Right renal cortex interstitium (tissue), 3 donors: ENCODE measurements around the gene TPX2. TPM values are rescaled to one million over a fixed set of nuclear protein-coding genes. Genes with fewer than 3 reads are reported as not detected.

Experiments used
- DNase-seq, 3 donors: peaks; one replicate each; pipeline ENCODE4 v3.0.0-alpha.2; 2013; ENCODE audit warnings: low read depth in 3 of 3, low spot score in 2 of 3
- polyA plus RNA-seq, 3 donors: library from polyadenylated mRNA; unstranded; fragments of 120-200 nt; gene quantifications; one replicate each; pipeline ENCODE4 v1.2.1, GENCODE V29; 2013; ENCODE audit not compliant: insufficient read length in 3 of 3

TPX2 gene
- polyA plus RNA-seq, 3 donors = 48.5 to 53.8 (median 51.6) TPM

DNA sequence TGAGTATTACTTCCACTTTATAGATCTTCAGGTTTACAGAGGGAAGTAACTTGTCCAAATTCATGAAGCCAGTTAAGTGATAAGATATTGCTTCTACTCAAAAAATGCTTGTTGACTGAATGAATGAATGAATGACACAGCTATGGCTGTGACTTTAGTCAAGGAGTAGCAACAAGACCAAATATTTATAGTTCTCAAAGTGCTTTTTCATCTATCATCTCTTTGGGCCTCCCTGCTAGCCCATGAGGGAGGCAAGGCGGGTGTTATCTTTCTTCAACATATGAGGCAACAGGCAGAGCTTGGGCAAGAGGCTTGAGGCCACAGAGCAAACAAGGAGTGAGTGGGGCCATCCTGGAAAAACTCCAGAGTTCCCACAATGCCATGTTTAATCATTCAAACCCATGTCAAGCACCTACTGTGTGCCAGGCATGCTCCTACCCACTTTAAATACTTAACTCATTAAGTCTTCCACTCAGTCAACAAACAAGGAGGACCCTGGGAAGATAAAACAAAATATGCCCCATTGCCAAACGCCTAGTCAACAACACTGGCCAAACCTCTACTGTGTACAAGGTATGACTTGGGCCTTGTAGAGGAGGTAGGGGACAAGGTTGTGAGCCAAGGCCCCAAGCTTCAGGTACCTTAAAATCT is 32.4 kb upstream of the TPX2 start:
- DNase-seq = no peak

DNA sequence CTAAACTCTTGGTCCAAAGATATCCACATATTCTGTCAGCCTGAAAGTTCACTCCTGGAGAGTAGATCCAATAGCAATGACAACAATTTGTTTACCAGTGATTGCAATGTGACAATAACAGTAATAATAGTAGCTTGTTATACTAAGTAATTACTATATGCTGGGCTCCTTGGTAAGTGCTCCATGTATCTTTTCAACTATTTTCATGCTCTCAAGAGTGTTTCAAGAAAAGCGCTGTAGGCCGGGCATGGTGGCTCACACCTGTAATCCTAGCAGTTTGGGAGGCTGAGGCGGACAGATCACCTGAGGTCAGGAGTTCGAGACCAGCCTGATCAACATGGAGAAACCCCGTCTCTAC is 31.9 kb upstream of the TPX2 start:
- DNase-seq = no peak

DNA sequence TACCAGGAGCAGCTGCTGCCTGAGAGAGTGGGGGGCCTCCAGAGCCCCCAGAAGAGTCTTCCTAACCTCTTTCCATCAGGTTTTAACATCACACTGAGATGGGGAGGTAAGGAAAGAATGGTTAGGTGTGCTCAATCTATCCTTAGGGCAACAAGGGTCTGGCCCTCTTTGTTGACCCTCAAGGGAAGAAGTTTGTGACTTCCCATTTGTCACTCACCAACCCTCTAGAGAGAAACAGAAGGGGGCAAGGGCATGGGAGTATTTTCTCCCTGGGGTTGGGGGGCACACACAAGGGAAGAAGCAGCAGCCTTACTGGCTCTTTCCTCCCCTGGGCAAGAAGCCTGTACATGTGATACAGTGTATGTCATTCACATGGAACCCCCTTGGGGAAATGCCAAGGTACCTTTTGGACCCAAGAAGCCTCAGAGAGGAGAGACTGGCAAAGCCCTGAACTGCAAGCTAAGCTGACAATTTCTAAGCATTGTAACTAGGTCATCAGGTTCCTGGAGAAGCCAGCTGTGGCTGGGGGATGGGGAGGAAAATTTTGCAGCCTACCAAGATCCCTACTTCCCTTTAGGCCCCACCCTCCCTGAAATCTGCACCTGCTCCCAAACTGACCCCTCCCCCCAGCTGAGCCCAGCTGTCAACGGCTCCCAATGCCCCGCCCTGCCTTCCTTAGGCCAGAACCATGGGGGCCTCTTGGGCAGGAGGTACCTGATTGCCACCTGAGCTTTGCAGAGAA is 30.9 kb upstream of the TPX2 start:
- DNase-seq = no peak

DNA sequence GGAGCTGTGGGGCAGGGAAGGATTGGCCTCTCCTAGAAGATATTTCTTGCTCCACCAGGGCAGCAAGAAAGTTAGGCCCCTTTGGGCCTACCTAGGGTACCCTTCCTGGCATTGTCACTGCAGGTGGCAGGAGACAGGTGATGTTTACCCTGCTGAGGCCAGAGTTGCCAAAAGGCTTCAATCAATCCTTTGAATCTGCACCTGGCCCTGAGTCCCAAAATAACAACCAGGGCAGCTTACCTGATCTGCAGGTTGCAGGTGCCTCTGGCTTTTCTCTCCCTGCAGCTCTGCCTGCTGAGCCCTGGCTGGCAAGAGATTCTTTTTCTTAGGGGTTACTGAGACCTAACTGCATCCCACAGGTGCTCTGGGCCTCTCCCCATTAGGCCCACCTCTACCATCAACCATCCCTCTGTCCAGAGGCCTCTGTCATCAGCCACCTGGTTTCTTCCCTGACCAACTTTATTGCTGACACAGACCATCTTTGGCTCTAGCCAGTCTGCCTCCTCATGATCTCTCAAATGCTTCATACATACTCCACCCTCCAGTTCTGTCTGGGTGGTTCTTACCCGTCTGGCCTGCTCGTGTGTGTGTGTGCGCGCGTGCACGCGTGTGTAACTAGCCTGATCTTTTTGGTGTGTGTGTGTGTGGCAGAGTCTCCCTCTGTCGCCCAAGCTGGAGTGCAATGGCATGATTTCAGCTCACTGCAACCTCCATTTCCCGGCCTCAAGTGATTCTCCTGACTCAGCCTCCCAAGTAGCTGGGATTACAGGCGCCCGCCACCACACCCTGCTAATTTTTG is 30.2 kb upstream of the TPX2 start:
- DNase-seq = no peak

DNA sequence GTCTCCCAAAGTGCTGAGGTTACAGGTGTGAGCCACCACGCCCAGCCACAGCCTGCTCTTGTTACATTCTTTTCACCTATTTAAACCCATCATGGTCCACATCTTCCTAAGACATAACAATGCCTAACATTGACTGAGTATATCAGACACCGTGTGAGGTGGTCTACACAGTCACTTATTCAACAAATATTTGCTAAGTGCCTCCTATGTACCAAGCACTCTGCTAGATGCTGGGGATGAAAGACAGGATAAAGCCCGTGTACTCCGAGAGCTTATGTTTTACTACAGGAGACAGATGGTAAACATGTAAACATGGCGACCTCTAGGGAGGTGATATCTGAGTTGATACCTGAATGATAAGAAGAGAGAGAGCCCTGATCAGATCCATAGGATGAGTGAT is 29.2 kb upstream of the TPX2 start:
- DNase-seq = no peak

DNA sequence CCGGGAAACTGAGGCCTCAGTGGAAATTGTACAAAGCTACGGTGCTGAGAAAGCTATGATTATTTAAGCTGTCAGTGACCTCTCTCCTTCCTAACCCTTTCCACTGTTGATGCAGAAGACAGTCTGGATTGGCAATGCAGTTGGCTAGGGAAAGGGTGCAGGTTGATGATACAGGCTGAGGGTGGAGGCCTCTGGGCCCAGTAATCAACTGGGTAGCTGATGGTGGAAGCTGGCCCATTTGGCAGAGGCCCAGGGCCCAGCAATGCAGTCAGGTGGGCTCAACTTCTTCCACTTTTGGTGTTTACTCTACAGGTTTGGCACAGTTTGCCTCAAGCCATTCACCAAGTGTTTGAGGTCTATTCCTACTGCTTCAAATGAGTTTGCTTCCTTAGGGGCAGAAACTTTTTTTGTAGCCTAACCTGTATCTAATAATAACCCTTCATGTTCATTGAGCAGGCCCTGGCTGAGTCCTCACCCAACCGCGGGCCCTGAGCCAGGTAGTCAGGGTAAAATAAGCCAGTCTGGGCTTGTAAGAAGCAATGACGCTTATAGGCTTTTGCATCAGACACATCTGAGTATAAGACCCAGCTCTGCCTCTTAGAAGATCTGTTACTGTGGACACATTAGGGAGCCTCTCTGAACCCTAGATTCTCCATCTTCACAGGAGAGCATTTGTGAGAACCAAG is 28.5 kb upstream of the TPX2 start:
- no peak for DNase-seq

DNA sequence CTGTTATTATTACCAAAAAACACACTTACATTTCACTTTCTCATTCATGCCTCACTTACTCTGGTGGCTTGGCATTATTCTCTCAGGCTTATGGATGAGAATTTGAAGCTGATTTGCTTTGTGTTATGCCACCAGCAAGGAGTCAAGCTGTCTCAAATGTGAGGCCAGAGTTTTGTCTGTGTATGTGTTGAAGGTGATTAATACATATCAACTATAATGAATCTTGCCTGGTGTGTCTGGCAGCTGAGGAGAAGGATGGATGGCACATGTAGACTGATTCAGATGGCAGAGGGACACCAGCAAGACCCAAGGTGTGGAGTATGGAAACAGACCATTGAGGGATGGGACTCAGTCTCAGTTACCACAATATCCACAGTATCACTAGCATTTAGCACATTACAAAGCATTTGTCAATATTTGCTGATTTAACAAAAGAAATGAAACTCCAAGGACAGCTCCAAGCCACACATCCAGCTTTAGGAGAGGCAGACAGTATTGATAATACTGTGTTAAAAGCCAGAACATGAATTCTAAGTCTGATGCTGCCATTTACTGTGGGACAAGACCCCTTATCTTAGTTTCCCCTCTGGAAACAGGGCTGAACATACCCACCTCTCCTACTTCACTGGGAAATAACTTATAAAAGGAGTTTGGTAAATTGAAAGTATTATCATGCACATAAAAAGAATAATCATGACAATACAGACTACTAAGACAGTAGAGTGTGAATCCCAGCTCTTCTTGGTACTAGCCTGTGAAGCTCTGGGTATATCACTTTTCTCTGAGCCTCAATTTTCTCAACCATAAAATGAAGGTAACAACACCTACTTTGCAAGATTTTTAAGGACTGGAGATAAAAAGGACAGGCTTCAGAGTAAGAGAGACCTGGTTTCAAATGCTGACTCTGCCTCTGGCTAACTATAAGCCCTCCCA is 27.6 kb upstream of the TPX2 start:
- DNase-seq = no peak

DNA sequence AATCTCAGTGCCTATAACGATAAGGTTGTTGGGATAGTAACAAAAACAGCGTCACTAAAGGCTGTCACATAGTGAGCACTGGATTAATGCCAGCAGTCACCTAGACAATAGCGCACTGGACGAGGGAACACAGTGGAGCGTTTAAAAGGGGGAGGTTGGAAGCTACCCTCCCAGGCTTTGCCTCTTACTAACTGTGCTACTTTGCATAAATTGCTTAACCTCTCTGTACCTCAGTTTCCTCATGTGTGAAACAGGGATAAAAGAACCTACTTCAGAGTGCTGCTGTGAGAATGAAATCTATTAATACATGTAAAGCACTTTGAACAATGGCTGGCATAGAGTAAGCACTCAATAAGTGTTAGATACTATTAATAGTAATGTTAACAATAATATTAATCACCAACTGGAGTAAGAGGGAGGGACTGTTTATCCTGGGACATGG is 27.0 kb upstream of the TPX2 start:
- DNase-seq = no peak

DNA sequence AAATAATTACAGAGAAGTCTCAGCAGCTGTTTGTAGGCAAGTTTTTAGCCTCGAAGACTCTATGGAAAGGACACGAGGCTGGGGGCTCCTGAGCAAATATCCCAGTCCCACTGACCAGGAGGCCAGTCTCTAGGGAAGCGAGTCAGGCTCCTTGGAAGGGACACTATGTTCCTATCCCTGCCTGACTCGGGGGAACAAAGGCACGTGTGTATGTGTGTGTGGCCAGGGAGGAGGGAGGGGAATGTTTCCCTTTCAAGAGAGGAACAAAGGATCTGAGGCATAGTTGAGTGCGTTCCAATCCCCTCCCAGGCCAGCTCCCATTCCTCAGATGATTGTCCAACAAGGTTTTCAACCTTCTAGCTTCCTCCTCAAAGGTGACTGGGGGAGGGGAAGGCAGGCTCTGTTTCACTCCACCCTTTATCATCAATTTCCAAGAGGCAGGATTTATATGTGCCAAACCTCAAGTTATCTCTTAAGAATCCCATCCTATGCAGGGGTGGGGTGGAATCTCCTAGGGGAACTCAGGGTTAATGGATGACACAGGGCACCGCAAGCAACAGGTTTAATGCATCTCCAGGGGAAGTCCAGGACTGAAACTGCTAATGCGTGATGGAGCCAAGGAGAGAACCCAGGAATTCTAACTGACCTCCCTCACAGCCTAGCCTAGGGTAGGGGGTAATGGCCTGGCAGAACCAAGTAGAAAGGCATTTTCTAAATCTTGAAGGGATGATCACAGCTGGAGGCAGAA is 26.4 kb upstream of the TPX2 start:
- no peak for DNase-seq

DNA sequence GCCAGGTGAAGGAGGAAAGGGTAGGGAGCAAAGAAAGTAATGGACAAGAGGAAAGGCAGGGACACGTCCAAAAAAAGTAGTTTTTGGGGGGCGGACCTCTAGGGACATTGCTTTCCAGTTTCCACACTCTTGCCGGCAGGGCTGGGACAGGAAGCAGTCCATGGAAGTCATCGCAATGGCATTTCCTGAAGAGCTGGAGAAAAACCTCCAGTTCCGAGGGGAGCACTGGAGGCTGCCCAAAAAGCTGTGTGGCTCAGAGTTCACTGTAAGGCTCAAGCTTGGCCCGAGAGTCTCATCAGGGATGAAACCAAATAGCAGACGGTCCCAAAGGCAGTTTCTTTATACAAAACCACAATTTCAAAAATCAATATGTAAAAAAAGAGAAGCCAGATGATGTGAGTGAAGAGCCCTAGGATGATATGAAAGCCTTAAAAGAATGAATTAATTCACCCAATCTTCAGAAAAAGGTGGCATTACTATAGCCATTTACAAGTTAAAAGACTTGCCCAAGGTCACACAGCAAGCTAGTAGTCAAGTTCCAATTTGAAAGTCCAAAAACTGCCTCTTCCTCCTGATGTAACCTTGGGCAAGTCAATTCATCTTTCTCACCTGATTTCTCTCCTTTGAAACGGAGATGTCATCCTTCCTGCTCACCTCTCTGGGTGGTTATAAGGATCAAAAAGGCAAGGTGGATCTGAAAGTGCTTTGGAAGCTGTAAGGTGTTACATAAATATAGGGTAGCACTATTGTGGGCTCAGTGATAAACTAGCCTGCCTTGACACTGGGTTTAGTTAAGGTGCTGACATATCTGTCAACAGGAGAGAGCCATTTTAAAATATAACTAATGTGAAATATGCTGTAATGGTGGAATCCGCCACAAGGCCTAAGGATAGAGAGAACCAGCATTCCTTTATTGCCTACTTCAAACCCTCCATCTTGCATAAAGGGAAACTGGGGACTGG is 25.5 kb upstream of the TPX2 start:
- no peak for DNase-seq

DNA sequence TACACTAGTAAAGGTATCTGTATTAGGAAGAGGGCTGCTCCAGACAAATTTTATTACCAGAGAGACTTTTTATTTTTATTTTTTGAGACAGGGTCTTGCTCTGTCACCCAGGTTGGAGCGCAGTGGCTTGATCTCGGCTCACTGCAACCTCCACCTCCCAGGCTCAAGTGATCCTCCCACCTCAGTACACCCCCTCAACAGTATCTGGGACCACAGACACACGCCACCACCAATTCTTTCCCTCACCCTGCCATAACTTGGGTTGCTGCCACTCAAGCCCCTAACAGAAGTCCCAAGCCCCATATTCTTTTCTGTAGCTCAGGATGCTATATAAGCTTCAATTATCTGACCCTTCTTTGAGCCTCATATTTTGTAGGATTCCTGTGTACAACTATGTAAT is 23.3 kb upstream of the TPX2 start:
- no peak for DNase-seq

DNA sequence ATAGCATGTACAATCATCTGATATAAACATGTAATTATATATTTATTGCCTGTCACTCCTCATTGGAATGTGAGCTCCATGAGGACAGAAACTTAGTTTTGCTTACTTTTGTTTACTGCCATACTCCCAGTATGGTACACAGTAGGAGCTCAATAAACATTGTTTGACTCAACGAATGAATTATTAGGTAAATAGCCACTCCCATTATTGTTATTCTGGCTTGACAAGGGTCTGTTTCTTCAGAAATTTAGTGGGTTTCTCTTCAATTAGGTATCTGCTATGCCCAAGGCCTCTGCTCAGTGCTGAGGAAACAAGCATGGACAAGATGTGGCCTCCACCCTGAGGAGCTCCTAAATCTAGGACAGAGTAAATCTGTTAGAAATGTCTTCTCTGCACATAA is 22.7 kb upstream of the TPX2 start:
- DNase-seq = no peak

DNA sequence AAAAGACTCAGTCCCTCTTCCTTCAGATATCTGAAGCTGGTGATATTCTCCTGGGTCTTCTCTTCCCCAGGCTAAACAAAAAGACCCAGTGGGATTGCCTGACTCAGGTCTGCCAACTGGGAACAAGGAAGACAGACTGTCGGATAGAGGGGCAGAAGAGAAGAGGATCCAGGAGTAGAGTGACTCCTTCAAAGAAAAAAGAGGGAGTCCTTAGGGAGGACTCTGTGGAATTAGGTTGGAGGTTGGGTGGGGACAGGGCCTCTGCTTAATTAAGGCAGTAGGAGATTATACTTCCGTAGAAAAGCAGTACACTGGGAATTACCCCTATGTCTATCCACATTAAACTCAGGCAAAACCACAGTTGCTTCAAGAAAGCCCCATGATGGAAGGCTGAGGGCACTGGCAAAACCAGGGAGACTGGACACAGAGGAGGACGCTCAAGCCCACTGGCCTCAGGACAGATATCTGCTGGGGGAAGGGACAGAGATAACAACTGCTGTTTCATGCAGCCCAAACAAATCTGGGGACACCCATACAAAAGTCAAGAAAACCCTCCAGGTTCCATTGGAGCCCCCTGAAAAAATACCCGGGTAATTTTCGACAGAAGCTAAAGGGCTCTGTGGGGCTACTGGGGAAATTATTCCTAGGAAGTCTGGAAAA is 22.1 kb upstream of the TPX2 start:
- no peak for DNase-seq

DNA sequence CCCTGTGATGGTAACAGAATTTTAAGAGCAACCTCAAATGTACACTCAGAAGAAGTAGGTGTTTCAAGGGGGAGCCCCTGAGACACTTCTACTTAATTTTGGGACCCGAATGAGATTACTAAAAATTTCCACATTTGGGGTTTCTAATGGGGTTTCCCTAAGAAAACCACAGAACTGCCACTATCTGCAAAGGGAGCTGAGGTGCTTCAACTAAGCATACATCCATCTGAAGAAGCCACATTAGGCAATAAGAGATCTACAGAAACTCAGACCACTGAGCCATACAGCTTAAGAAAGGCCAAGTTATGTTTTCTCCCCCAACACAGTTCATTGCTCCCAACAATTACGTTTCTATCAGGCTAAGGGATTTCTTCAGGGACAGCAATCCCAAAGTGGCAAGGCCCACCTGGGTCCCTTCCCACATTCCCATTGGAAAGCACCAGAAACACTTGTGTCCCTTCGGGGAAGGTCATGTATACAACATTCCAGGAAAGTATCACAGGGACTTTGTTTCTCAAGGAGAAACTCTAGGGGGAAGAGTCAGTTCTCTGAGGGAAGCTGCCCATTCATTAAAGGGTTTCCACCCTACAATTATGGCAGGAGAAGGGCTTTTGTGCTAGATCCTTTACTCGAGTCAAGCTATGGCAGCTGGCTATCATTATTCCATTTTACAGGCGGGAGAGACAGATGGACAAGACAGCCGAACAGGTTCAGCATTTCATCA is 21.4 kb upstream of the TPX2 start:
- no peak for DNase-seq

DNA sequence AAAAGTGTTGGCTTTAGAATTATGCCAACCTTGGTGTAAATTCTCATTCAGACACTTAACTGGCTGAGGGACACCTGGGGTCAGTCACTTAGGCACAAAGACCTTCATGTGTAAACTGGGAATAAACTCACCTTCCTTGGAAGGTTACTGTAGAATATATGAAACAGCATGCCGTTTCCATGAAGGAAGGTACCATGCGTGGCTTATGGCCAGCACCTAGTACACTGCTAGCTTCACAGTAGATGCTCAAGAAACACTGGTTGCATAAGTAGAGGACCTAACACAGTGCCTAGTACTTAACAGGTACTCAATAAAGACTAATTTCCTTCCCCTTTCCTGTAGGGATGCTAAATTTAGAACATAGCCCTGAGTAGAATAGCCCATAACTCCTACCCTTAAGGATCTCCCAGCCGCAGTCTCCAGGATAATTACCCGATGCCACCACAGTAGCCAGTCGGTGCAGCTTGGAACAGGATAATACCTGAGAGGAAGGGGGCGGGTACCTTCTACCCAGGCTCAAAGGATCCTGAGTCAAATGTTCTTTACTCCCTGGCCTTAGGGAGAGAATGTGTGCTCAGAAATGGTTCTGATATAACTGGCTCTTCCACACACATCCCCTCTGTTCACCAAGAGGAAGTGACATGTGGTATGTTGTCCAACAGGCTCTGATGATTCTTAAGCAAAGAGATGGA is 20.0 kb upstream of the TPX2 start:
- no peak for DNase-seq

DNA sequence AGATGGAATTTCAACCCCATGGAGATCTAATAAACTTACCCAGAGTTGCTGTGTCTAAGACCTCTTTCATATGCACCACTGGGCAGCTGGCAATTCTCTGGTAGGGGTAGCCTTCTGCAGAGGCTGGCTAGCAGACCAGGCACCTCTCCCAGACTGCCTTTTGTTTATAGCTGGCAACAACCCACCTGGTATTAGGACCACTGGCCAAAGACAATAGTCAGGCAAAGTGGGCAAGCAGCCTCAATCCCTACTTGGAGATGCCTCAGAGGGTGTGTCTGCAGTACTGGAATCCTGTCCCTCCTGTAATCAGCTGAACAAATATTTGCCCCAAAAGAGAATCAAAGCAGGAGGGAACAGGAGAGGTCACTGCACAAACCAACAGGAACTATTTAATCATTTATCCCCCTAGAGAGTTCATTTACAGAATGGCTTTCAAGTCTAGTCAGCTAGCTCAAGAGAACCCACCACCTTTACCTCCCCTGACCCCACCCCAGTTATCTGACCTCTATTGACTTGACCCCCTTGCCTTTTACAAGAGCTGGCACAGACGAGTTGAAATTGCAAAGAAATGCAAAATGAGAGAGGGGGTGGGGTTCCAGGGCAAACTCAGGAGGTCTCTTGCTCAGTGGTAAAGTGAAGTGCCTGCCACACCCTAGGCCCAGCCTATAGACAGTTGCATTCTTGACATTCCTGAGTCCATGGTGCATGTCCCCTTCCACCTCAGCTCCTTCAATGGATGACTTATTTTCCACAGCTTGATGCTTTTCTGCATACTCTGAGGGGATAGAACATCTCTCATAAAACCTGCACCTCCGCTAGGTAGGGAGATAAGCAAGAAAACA is 19.2 kb upstream of the TPX2 start:
- no peak for DNase-seq
